NCI-H2227 (cell line): ENCODE results near the gene BBS1.
"Not testable (repeated sequence)": the region's sequence is repeated elsewhere in the genome, so short reads cannot be mapped to it uniquely, and the experiment has no call there.

Experiments
- DNase-seq: peaks from one replicate; lab custom pipeline; 2025; ENCODE audit not compliant: unreplicated experiment; lab: John Stamatoyannopoulos, UW

The BBS1 gene

DNA sequence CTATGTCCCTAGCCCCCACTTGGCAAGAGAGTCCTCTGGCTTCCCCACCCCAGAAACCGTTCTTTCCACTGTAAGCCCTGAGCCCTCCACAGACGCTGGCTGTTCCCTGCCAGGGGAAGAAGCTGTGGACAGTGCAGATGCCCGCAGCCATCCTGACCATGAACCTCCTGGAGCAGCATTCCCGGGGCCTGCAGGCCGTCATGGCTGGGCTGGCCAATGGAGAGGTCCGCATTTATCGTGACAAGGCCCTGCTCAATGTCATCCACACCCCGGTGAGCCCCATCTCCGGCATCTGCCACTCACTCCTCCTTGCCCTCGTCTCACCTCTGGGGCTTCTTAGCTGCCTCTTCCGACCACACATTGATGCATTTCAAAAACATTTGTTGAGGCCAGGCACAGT is 13.2 kb downstream of the BBS1 start:
- DNase-seq: no peak

DNA sequence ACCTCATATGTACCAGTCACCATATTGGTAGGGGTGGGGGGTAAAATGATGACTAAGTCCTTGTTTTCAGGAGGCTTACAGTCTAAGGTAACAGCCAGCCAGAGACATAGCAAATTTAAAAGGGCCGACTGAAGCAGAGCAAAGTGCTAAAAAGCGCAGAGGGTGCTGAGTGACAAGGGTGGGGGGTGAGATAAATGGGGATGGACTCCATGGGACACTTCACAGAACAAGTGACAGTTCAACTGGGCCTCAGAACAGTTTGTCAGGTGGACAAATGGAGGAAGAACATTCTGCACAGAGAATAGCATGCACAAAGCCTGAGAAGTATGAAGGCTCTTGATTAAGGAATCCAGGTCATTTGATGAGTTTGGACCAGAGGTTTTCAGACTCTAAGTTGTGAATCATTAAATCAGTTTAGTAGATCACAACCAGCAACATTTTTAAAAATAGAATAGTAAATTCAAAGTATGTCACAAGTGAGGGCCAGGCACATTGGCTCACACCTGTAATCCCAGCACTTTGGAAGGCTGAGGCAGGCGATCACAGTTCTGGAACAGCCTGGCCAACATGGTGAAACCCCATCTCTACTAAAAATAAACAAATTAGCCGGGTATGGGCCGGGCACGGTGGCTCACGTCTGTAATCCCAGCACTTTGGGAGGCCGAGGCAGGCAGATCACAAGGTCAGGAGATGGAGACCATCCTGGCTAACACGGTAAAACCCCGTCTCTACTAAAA is 14.0 kb downstream of the BBS1 start:
- DNase-seq: no peak

DNA sequence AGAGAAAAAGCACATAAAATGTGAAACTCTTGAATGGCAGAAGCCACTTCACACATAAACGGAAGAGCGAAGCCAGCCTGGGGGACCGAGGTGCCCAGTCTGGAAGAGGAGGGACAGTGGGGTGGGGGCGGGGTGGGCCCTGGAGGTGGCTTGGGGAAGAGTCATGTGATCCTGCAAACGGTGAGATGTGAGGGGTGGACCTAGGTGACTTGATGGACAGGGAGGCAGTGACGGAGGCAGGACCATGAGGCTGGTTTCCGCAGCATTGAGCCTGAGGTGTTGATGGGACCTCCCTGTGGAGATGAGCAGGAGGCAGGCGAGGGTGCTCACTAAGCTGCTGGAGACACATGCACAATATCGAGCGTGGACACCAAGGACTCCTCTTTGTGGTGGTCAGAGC is 18.6 kb downstream of the BBS1 start:
- no peak for DNase-seq

DNA sequence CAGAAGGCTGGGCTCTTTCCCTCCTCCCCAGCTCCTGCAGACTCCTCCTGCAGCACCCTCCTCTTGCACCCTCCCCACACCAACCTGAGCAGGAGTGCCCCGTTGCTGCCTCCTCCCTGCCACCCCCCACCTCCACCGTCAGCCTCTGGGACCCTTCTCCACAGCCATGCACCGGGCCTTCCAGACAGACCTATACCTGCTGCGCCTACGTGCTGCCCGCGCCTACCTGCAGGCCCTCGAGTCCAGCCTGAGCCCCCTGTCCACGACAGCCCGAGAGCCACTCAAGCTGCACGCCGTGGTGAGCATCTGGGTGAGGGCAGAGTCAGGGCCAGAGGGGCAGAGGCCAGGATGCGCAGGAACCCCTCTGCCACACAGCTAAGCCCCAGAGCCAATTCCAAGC is 19.2 kb downstream of the BBS1 start:
- DNase-seq: no peak

DNA sequence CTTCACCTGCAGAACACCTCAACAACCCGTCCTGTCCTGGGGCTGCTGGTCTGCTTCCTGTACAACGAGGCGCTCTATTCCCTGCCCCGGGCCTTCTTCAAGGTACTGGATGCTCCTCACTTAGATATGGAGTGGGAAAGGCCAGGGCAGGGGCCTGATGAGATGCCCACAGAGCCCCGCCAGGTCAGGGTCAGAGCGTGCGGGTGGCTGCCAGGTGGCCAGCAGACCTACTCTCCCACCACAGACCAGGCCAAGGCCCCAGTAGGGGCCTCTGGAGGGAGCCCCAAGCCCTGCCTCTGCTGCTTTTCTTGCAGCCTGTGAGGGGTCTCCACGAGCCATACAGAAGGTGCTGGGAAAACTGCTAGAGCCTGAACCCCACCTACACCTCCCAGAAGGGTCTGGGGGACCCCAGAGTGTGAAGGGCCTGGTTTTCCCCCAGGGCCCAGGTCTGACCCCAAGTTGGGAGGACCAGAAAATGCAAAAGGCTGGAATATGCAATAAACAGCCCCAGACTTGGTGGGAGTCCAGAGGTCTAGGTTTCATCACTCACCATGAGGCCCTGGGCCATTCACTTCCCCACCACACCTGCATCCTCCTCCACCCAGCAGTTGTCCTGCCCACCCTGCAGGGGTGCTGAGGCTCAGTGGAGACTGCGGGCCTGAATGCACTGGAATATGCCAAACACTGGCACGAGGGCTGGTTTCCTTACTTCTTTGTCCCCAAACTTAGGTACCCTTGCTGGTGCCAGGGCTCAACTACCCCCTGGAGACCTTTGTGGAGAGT is 20.7 kb downstream of the BBS1 start:
- no peak for DNase-seq

DNA sequence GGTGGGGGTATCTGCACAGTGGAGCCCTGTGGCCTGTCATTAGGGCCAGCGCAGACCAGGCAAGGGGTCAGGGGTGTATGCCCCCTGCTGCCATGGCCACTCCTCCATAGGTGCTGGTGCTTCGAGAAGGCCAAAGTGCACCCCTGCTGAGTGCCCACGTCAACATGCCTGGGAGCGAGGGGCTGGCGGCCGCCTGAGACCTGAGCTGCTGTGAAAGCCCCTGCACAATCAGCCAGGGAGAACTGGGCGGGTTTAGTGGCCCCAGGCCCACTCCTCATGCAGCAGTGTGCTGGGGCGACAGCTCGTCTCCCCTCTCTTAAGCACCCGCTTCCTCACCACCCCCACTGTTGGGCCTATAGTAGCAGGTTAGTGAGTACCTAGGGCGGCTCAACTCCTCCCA is 21.4 kb downstream of the BBS1 start:
- DNase-seq: no peak

DNA sequence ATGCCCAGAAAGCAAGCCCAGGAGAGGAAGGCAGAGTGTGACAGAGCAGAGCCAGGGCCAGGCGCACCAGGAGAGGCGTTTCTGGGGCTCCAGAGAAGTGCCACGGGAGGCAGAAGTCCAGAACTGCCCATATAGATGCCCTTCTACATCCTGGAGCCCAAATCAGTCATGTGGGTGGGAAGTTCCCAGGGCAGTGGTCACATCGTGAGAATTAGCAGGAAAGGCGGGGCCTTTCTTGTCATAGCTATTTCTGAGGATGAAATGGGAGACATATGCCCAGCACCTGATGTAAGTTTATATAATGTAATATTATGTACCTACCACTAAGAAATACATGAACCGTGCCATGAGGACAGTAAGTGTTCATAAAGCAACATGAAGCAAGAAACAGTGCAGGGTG is 22.3 kb downstream of the BBS1 start:
- no peak for DNase-seq

DNA sequence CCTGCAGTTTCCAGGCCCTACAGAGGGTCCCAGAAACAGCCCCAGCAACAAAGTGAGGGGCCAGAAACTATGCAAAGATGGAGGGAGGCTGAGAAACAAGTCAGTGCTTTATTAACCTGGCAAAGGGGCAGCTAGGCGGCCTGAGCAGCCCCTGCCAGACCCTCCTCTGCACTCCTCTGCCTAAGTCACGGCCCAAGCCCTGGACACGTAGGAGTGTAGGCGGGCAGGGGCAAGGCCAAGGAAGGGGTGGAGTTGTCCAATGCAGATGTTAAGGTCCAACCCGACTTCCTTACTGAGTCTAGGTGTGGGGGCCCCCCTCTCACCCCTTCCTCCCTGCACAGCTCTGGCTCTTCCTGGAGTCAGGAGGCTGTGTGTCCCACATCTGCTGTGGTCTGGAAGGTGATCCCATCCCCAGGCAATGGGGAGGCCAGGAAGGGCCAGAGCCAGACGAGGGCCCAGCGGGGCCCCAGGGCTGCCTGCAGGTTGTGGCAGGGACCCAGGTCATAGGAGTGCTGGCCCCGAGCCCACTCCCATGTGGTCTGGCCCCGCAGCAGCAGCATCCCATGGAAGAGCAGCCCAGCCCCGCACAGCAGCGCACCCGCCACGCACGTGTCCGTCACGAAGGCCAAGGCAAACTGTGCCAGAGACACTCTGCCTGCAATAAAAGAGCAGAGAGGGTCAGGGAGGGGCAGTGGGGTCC is 28.9 kb downstream of the BBS1 start:
- no peak for DNase-seq

DNA sequence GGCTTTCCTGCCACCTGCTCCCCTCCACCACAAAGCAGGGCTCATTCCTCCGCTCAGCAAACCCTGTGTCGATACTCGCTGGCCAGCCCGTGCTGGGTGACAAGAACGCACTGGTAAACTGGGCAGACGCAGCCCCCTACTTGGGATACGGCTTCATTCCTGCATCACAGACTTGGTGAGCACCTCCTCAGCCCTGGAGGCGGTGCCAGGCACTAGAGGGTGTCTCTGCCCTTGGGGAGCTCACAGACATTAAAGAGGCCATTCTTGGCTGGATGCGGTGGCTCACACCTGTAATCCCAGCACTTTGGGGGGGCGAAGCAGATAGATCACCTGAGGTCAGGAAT is 29.4 kb downstream of the BBS1 start:
- no peak for DNase-seq

DNA sequence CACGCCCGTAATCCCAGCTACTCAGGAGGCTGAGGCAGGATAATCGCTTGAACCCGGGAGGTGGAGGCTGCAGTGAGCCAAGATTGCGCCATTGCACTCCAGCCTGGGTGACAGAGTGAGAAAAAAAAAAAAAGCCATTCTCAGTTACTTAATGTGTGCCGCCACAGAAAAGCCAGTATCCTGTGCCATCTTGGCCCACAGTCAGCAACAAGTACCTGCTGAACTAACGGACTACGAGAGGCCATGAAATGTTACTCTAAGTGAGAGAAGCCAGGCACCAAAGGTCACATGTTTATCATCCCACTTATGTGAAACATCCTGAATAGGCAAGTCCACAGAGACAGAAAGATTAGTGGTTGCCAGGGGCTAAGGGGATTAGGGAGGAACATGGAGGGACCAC is 30.2 kb downstream of the BBS1 start:
- DNase-seq: not testable (repeated sequence)

DNA sequence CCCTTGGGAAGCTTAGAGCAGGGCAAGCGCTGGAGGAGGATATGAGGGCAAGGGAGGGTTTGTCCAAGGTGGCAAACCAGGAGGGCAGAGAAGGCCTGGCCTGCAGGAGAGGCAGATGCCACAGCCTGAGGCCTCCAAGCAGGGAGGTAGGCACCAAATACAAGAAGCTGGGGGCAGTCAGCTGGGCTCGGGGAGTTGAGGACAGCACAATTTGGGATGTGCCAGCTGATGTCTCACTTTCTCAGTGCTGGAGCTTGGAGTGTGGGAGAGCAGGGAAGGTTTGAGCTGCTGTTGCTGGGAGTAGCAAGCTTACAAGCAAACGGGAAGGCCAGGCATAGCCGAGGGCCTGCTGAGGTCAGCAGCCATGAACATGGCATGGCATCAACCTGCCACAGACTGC is 31.5 kb downstream of the BBS1 start:
- DNase-seq: no peak

DNA sequence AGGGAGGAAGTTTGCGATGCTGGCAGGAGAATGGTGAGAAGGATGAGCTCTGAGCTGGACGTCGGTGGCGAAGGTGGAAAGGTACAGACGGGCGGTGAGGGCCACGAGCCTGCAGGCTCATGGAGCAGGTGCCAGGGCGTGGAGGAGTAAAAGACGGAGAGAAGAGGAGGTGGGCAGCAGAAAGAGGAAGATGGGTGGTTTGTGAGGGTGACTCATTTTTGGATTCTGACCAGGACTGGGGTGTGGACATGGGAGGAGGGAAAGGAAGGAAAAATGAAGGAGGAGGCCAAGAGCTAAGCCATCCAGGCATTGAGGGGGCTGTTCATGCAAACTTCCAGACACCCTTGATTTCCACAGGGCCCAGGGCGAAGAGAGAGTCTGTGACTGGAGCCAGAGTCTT is 31.9 kb downstream of the BBS1 start:
- DNase-seq: no peak

DNA sequence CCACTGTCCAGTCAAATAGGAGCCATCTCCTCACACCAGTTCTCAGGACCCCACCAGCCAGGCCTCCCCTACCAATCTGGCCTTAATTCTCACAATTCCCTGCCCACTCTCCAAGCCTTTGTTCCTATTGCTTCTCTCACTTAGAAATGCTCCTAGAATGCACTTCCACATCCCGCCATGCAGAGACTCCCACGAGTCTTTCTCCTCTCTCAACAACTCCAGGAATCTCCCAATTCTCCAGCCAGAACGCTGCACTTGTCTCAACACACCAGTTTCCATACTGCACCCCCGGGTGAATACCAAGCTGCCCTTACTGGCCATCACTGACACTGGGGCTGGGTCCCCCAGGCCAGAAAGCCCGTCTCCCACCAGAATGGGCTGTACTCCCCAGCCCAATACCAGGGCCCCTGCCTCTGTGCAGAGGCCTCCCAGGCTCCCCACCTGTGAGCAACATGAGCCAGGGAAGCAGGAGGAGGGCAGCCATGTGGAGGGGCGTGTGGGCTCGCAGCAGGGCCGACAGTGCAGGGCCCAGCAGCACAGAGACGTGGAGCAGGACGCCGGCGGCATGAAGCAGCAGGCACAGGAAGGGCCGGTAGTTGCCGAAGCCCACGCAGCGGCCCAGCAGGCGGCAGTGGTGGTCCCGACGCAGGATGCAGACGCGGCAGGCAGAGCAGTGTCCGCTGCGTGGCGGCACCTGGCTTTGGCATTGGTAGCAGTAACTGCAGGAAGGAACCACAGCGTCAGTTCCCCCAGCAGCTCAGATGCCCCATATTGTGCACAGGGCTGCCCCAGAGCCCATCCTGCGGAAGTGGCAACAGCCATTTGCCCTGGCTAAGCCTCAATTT is 33.0 kb downstream of the BBS1 start:
- peak; percentile 80 for DNase-seq

DNA sequence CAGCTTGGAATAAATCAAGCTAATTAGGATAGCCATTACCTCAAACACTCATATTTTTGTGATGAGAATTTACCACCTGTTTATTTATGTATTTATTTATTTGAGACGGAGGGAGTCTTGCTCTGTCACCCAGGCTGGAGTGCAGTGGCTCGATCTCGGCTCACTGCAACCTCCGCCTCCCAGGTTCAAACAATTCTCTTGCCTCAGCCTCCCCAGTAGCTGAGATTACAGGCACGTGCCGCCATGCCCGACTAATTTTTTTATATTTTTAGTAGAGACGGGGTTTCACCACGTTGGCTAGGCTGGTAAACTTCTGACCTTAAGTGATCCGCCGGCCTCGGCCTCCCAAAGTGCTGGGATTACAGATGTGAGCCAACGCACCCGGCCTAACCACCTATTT is 34.5 kb downstream of the BBS1 start:
- not testable (repeated sequence) for DNase-seq

DNA sequence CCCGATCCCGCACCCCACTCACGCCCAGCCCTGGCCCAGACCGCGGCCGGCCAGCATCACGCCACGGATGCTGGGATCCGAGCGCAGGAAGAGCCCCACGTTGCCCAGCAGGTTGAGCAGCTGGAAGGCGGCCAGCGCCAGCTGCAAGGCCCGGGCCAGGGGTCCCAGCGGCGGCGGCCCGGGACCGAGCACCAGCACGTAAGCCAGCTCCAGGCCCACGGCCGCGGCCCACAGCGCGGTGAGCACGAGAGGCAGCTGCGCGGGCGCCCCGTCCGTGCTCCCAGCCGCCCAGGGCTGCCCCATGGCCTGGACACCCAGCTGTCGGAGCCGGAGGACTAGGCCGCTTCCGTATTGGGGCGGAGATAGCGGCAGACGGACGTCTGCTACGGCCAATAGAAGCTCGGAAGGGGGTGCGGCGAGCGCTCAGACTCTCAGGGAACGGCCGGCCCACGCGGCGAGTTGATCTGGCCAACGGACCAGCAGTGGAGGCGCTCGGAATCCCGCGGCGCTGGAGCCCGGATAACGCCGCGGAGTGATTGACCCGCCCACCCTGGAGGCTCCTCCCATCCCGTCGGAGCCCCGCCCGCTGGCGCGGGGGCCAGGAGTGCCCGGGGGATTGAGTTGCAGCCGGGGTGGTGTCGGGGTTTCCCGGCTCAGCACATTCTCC is 35.4 kb downstream of the BBS1 start, which contains the start of gene ZDHHC24:
Gene ZDHHC24, minus strand, starts transcription at position 348 of the 667 bp plus-strand sequence. Its CDS starts 45 bp downstream, at position 303.
- DNase-seq: peak; percentile 98

DNA sequence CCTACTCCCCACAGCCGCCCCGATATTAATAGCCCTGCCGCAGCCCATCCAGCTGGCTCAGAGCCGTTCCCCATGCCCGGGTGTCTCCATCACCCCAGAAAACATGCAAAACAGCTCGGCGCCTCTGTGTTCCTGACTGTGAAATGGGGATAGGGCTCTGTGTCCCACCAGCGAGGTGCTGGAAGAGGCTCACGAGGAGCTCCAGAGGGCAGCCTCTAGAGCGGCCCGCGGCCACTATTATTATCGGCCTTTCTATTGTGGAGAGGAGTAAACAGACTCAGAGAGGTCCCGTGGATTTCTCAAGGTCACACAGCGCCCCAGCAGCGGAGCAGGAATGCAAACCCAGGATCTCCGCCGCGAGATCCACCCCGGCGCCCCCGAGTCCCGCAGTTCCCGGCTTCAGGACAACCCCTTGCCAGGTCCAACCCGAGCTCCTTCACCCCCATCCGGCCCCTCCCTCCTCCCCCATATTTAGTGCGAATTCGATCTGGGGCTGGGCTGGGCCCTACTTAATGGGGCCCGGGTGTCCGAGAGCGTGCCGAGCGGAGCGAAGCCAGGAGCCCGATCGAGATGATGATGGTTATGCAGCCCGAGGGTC is 36.0 kb downstream of the BBS1 start, which contains the start of gene ACTN3:
Gene ACTN3, plus strand, starts transcription at position 536 of the 598 bp plus-strand sequence. Its CDS starts 35 bp downstream, at position 571.
- DNase-seq: no peak

DNA sequence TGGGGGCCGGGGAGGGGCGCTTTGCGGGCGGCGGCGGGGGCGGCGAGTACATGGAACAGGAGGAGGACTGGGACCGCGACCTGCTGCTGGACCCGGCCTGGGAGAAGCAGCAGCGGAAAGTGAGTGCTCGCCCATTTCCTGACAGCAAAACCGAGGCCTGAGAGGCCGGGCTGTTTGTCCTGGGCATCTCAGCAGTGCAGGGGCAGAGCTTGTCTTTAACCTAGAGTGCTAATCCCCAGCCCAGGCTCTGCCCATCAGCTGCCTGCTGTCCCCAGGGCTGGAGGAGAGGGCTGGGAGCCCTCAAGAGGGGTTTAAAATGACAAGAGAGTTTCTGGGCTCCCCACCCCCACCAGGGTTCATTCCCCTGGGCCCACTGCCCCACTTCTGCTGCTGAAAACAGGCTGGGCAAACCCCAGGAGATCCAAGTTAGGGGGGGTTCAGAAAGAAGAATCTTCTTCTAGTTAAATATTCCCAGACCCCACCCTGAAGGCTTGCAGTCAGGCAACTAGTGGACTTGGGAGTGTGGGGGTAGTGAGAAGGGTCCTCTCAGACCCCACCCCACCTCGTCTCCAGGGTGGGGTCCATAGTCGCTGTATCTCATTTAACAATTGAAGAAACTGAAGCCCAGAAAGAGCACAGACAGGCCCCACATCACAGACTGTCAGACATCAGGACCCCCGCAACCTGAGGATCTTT is 36.7 kb downstream of the BBS1 start:
- DNase-seq: no peak

DNA sequence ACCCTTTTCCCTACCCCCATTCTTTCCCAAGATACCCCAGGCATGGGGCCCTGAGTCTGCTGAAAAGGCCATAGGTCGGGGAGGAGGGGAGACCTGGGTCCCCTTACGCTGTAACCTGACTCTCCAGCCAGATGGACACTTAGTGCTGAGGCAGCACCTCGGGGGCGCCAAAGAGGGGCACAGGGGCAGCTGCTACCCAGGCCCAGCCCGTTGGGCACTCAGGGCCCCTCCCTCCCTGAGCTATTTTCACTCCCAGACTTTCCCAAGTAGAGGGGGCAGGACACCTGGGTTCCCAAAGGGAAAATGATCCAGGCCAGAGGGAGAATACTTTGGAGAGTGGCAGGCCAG is 37.2 kb downstream of the BBS1 start:
- DNase-seq: no peak

DNA sequence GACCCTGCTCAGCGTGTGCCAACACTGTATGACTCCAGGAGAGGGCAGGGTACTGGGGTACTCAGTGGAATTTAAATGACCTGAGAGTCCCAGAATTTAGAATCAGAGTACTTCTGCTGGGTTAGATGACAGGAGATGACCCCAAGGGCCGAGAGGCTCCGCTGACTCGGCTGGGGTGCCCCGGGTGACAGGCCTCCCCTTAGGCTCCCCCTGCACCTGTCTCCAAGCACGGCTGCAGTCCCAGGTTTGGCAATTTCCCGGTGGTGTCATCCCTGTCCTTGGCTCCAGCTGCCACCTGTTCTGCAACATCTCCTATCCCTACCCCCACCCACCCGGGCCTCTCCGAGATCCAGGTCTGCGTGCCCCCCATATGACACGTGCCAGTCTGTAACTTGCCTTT is 37.6 kb downstream of the BBS1 start:
- DNase-seq: no peak
